H9 (cell line): Measurements from ENCODE around the gene BCAS3. TPM values are rescaled to one million over a fixed set of nuclear protein-coding genes. Genes with fewer than 3 reads are reported as not detected.

Source experiments
- DNase-seq: peaks from one replicate; pipeline ENCODE4 v3.0.0-alpha.2; 2017
- H2AFZ ChIP-seq: one replicate; pipeline ENCODE4 v1.6.1; 2013; ENCODE audit warnings: mild to moderate bottlenecking, low read length, control low read depth, moderate library complexity
- H2AK5ac ChIP-seq: 2 replicates; pipeline ENCODE4 v1.6.1; 2013; ENCODE audit warnings: low read length, control low read depth, mixed read lengths; ENCODE audit not compliant: insufficient read length
- H2BK120ac ChIP-seq: one replicate; pipeline ENCODE4 v1.6.1; 2013; ENCODE audit warnings: low read depth, mild to moderate bottlenecking, low read length, control low read depth, inconsistent platforms; ENCODE audit not compliant: poor library complexity, severe bottlenecking
- H2BK12ac ChIP-seq: 2 replicates; pipeline ENCODE4 v1.6.1; 2013; ENCODE audit warnings: low read length, control low read depth, mixed read lengths, low read depth; ENCODE audit not compliant: insufficient read length
- H2BK15ac ChIP-seq: 2 replicates; pipeline ENCODE4 v1.6.1; 2013; ENCODE audit warnings: low read depth, low read length, control low read depth
- H2BK20ac ChIP-seq: one replicate; pipeline ENCODE4 v1.6.1; 2013; ENCODE audit warnings: low read depth, mild to moderate bottlenecking, low read length, control low read depth, inconsistent platforms; ENCODE audit not compliant: poor library complexity, severe bottlenecking
- H2BK5ac ChIP-seq: 2 replicates; pipeline ENCODE4 v1.6.1; 2013; ENCODE audit warnings: low read length, control low read depth, mixed read lengths; ENCODE audit not compliant: insufficient read length
- H3K14ac ChIP-seq: 2 replicates; pipeline ENCODE4 v1.6.1; 2013; ENCODE audit warnings: low read length, control low read depth; ENCODE audit not compliant: insufficient read depth
- H3K18ac ChIP-seq: 2 replicates; pipeline ENCODE4 v1.6.1; 2013; ENCODE audit warnings: low read depth, mild to moderate bottlenecking, mixed read lengths, low read length, control low read depth; ENCODE audit not compliant: insufficient read length
- H3K23ac ChIP-seq: 2 replicates; pipeline ENCODE4 v1.6.1; 2013; ENCODE audit warnings: low read length, control low read depth, mixed read lengths, low read depth; ENCODE audit not compliant: insufficient read length
- H3K23me2 ChIP-seq: 2 replicates; pipeline ENCODE4 v1.6.1; 2013; ENCODE audit warnings: low read depth, mild to moderate bottlenecking, mixed read lengths, low read length, control low read depth; ENCODE audit not compliant: insufficient read length, poor library complexity, severe bottlenecking
- H3K27ac ChIP-seq: 2 replicates; pipeline ENCODE4 v1.5.1; 2013; ENCODE audit warnings: low read length, control low read depth, mixed read lengths, low read depth; ENCODE audit not compliant: insufficient read length
- H3K27me3 ChIP-seq: 2 replicates; pipeline ENCODE4 v1.6.1; 2013; ENCODE audit warnings: low read length, control low read depth, inconsistent platforms; ENCODE audit not compliant: insufficient read depth
- H3K4ac ChIP-seq: 2 replicates; pipeline ENCODE4 v1.6.1; 2013; ENCODE audit warnings: low read depth, mild to moderate bottlenecking, control low read depth, inconsistent platforms, low read length, moderate library complexity
- H3K4me1 ChIP-seq: 2 replicates; pipeline ENCODE4 v1.6.1; 2013; ENCODE audit warnings: low read length, control low read depth, inconsistent platforms; ENCODE audit not compliant: insufficient read depth
- H3K4me2 ChIP-seq: 2 replicates; pipeline ENCODE4 v1.6.1; 2013; ENCODE audit warnings: low read length, control low read depth, mixed read lengths; ENCODE audit not compliant: insufficient read length, insufficient read depth
- H3K56ac ChIP-seq: 2 replicates; pipeline ENCODE4 v1.6.1; 2013; ENCODE audit warnings: low read depth, mild to moderate bottlenecking, mixed read lengths, low read length, control low read depth; ENCODE audit not compliant: insufficient read length
- H3K79me1 ChIP-seq: 2 replicates; pipeline ENCODE4 v1.6.1; 2013; ENCODE audit warnings: low read depth, mild to moderate bottlenecking, moderate library complexity, low read length, control low read depth, inconsistent platforms; ENCODE audit not compliant: insufficient read depth, poor library complexity, severe bottlenecking
- H3K79me2 ChIP-seq: 2 replicates; pipeline ENCODE4 v1.6.1; 2013; ENCODE audit warnings: low read length, control low read depth, inconsistent platforms; ENCODE audit not compliant: insufficient read depth
- H3K9ac ChIP-seq: 2 replicates; pipeline ENCODE4 v1.6.1; 2013; ENCODE audit warnings: low read length, control low read depth, mixed read lengths; ENCODE audit not compliant: insufficient read length; ENCODE audit errors: extremely low read depth
- H3K9me3 ChIP-seq: one replicate; pipeline ENCODE4 v1.6.1; 2013; ENCODE audit warnings: low read depth, low read length, inconsistent platforms; ENCODE audit not compliant: control insufficient read depth
- H3T11ph ChIP-seq: one replicate; pipeline ENCODE4 v1.6.1; 2013; ENCODE audit warnings: mild to moderate bottlenecking, low read length, control low read depth, inconsistent platforms
- H4K20me1 ChIP-seq: one replicate; pipeline ENCODE4 v1.6.1; 2013; ENCODE audit not compliant: control insufficient read depth, insufficient read length, insufficient read depth
- H4K5ac ChIP-seq: 2 replicates; pipeline ENCODE4 v1.6.1; 2013; ENCODE audit warnings: low read depth, mild to moderate bottlenecking, mixed read lengths, low read length, control low read depth; ENCODE audit not compliant: insufficient read length
- H4K8ac ChIP-seq: replicated peaks from 2 replicates; pipeline ENCODE4 v1.6.1; 2013; ENCODE audit warnings: low read length, control low read depth, mixed read lengths, low read depth; ENCODE audit not compliant: insufficient read length
- H4K91ac ChIP-seq: 2 replicates; pipeline ENCODE4 v1.6.1; 2013; ENCODE audit warnings: low read depth, mild to moderate bottlenecking, moderate library complexity, mixed read lengths, low read length, control low read depth; ENCODE audit not compliant: insufficient read length
- H3K27ac Mint-ChIP-seq, 3 experiments: 2 replicates in 2 of 3; 3 replicates in 1 of 3; pipeline ENCODE4 v1.8.0; 2020 to 2021; ENCODE audit warnings: mixed read lengths in 3 of 3, mild to moderate bottlenecking in 1 of 3, moderate library complexity in 1 of 3
- H3K27me3 Mint-ChIP-seq: 2 replicates; pipeline ENCODE4 v1.8.0; 2021; ENCODE audit warnings: low read depth, mild to moderate bottlenecking, moderate library complexity, mixed read lengths
- H3K36me3 Mint-ChIP-seq, 3 experiments: 2 replicates in 2 of 3; 3 replicates in 1 of 3; pipeline ENCODE4 v1.8.0; 2020 to 2021; ENCODE audit warnings: low read depth in 3 of 3, mixed read lengths in 3 of 3; ENCODE audit not compliant: insufficient read depth in 1 of 3
- H3K4me1 Mint-ChIP-seq, 2 experiments: 2 replicates each; pipeline ENCODE4 v1.8.0; 2020; ENCODE audit warnings: mixed read lengths in 2 of 2
- H3K4me3 Mint-ChIP-seq, 2 experiments: 2 replicates in 1 of 2; 3 replicates in 1 of 2; pipeline ENCODE4 v1.8.0; 2020 to 2021; ENCODE audit warnings: mild to moderate bottlenecking in 2 of 2, mixed read lengths in 2 of 2, moderate library complexity in 1 of 2
- H3K9me3 Mint-ChIP-seq, 2 experiments: 2 replicates in 1 of 2; 3 replicates in 1 of 2; pipeline ENCODE4 v1.8.0; 2020; ENCODE audit warnings: mild to moderate bottlenecking in 2 of 2, mixed read lengths in 2 of 2, moderate library complexity in 1 of 2
- WGBS: extraction: QIAGEN DNeasy Blood & Tissue Kit; methylation state at CpG from one replicate; pipeline ENCODE4 v1.1.7; 2013; ENCODE audit warnings: missing lambda C conversion rate, low lambda C conversion rate, mixed read lengths; ENCODE audit not compliant: insufficient read length; ENCODE audit errors: extremely low coverage; 5-methylcytosine and 5-hydroxymethylcytosine counted together
- total RNA-seq: library from RNA; stranded (reverse); gene quantifications from 2 replicates; pipeline ENCODE4 v1.2.1, GENCODE V29; 2021
- TF ChIP-seq, protein P1 (sequence below): fragments of 200-600 bp; sonication (generic); conservative IDR thresholded peaks from 3 replicates; pipeline ENCODE4 v1.8.0; 2021; ENCODE audit warnings: antibody characterized with exemption, mild to moderate bottlenecking

The BCAS3 gene
- total RNA-seq, 1 experiment from 2014 or later: 22.4 TPM

- H3K23ac ChIP-seq: no peak overlapping the region
- H3T11ph ChIP-seq: no peak overlapping the region
- H2BK120ac ChIP-seq: no peak overlapping the region
- no peak overlapping the region for H3K56ac ChIP-seq
- H2AK5ac ChIP-seq: no peak overlapping the region
- H3K27ac ChIP-seq: no peak overlapping the region
- TF ChIP-seq, protein P1, sequence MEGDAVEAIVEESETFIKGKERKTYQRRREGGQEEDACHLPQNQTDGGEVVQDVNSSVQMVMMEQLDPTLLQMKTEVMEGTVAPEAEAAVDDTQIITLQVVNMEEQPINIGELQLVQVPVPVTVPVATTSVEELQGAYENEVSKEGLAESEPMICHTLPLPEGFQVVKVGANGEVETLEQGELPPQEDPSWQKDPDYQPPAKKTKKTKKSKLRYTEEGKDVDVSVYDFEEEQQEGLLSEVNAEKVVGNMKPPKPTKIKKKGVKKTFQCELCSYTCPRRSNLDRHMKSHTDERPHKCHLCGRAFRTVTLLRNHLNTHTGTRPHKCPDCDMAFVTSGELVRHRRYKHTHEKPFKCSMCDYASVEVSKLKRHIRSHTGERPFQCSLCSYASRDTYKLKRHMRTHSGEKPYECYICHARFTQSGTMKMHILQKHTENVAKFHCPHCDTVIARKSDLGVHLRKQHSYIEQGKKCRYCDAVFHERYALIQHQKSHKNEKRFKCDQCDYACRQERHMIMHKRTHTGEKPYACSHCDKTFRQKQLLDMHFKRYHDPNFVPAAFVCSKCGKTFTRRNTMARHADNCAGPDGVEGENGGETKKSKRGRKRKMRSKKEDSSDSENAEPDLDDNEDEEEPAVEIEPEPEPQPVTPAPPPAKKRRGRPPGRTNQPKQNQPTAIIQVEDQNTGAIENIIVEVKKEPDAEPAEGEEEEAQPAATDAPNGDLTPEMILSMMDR: no peak
- Mint-ChIP-seq H3K4me1 (0 out of 4 replicates have a peak, but pooled peaks cover 0 to 2% of the 10 kb centered on the region in 2 experiments), H3K36me3 (peaks cover 0 to 13% (median 6%) of the 10 kb centered on the region in 3 experiments; a peak in 4 of 7 replicates), H3K9me3 (peaks cover 3 to 9% of the 10 kb centered on the region in 2 experiments; a peak in 4 of 5 replicates), H3K27me3 (no peaks in the 10 kb centered on the region), H3K27ac (no peak overlapping the region), H3K4me3 (no peak overlapping the region)
- no peak overlapping the region for H3K14ac ChIP-seq
- no peaks in the 10 kb centered on the region for H3K79me1 ChIP-seq
- H4K20me1 ChIP-seq: no peaks in the 10 kb centered on the region
- H3K27me3 ChIP-seq: no peaks in the 10 kb centered on the region
- H2BK20ac ChIP-seq: no peak overlapping the region
- no peak overlapping the region for H2BK12ac ChIP-seq
- no peak overlapping the region for H4K5ac ChIP-seq
- no peaks in the 10 kb centered on the region for H3K9me3 ChIP-seq
- H3K23me2 ChIP-seq: no peaks in the 10 kb centered on the region
- H2BK5ac ChIP-seq: no peak overlapping the region
- H3K79me2 ChIP-seq: no peaks in the 10 kb centered on the region
- H3K9ac ChIP-seq: no peak overlapping the region
- no CpG with 5 or more reads among the region's 4 CpGs for WGBS
- H4K91ac ChIP-seq: no peak overlapping the region
- no peak overlapping the region for H2BK15ac ChIP-seq
- no peak overlapping the region for H2AFZ ChIP-seq
- H4K8ac ChIP-seq: no peak overlapping the region
- H3K4ac ChIP-seq: no peak overlapping the region
- H3K4me2 ChIP-seq: no peak overlapping the region
- H3K4me1 ChIP-seq: no peaks in the 10 kb centered on the region
- no peak for DNase-seq
- no peak overlapping the region for H3K18ac ChIP-seq
These were observed 428.7 kb downstream of the BCAS3 start for GRCh38 chr17:61106354-61106753.
